ENCODE results near the gene IFIH1. TPM values are rescaled to one million over a fixed set of nuclear protein-coding genes. Genes with fewer than 3 reads are reported as not detected.
A peak's percentile ranks its signal among the peaks of the same experiment; 100 is the strongest.

IFIH1 gene
- total RNA-seq, 1 donor from 2014 or later, result 2.1 TPM

DNA sequence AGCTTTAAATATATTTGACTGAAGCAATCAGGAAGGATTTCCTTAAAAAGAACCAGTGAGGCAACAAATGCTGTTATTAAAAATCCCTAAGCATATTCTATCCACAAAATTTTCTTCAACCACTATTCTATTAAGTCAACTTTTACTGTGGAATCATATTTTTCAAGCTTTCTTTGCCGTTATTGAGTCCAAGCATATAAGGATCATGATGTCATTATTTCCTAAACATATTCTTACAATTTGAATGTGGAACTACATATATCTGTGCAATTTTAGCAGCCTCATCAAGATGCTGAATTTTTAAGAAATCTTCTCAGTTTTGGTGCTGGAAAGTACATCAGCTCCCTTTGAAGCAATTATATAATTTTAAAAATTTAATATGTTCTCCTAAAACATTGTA lies 5.6 kb downstream of the IFIH1 start:
- no peak for DNase-seq (ENCODE audit: low spot score)
- peaks cover 15% of the 10 kb centered on the region for H3K27me3 Mint-ChIP-seq (ENCODE audit: low read depth)
- no peak for TF ChIP-seq CTCF (IDR thresholded peaks at IDR 0.05)
- H3K4me1 Mint-ChIP-seq (ENCODE audit: low read depth), result peaks cover 2% of the 10 kb centered on the region
- H3K27ac Mint-ChIP-seq (ENCODE audit: unreplicated experiment), result no peak overlapping the region
- peaks cover 4% of the 10 kb centered on the region for H3K9me3 Mint-ChIP-seq (ENCODE audit: low read depth)
- H3K36me3 Mint-ChIP-seq (ENCODE audit: low read depth), result peaks cover 6% of the 10 kb centered on the region
- no peak overlapping the region for H3K4me3 Mint-ChIP-seq (ENCODE audit: unreplicated experiment)

- no peak for TF ChIP-seq CTCF (IDR thresholded peaks at IDR 0.05)
- no peak overlapping the region for H3K27ac Mint-ChIP-seq (ENCODE audit: unreplicated experiment)
- H3K4me1 Mint-ChIP-seq (ENCODE audit: low read depth), result no peaks in the 10 kb centered on the region
- DNase-seq (ENCODE audit: low spot score), result no peak
- peaks cover 4% of the 10 kb centered on the region for H3K9me3 Mint-ChIP-seq (ENCODE audit: low read depth)
- H3K27me3 Mint-ChIP-seq (ENCODE audit: low read depth), result peaks cover 16% of the 10 kb centered on the region
- H3K36me3 Mint-ChIP-seq (ENCODE audit: low read depth), result peaks cover 6% of the 10 kb centered on the region
- H3K4me3 Mint-ChIP-seq (ENCODE audit: unreplicated experiment), result no peak overlapping the region
Observed at GRCh38 chr2:162308747-162309503, 9.6 kb downstream of the IFIH1 start.

GRCh38 chr2:162305901-162306300 lies 12.6 kb downstream of the IFIH1 start:
- H3K4me1 Mint-ChIP-seq (ENCODE audit: low read depth), result no peaks in the 10 kb centered on the region
- TF ChIP-seq CTCF (IDR thresholded peaks at IDR 0.05), result no peak
- H3K36me3 Mint-ChIP-seq (ENCODE audit: low read depth), result peaks cover 6% of the 10 kb centered on the region

GRCh38 chr2:162301877-162302276 lies 16.6 kb downstream of the IFIH1 start:
- Mint-ChIP-seq H3K36me3 (ENCODE audit: low read depth) (no peaks in the 10 kb centered on the region), H3K4me3 (ENCODE audit: unreplicated experiment) (no peak overlapping the region), H3K4me1 (ENCODE audit: low read depth) (no peaks in the 10 kb centered on the region), H3K27me3 (ENCODE audit: low read depth) (peaks cover 4% of the 10 kb centered on the region), H3K9me3 (ENCODE audit: low read depth) (no peaks in the 10 kb centered on the region), H3K27ac (ENCODE audit: unreplicated experiment) (no peak overlapping the region)
- no peak for TF ChIP-seq CTCF (IDR thresholded peaks at IDR 0.05)
- no peak for DNase-seq (ENCODE audit: low spot score)

More at GRCh38 chr2:162305901-162306300, 12.6 kb downstream of the IFIH1 start:
- no peak overlapping the region for H3K4me3 Mint-ChIP-seq (ENCODE audit: unreplicated experiment)
- H3K27ac Mint-ChIP-seq (ENCODE audit: unreplicated experiment), result no peak overlapping the region
- no peak for DNase-seq (ENCODE audit: low spot score)
- H3K27me3 Mint-ChIP-seq (ENCODE audit: low read depth), result peaks cover 10% of the 10 kb centered on the region
- peaks cover 4% of the 10 kb centered on the region for H3K9me3 Mint-ChIP-seq (ENCODE audit: low read depth)

DNA sequence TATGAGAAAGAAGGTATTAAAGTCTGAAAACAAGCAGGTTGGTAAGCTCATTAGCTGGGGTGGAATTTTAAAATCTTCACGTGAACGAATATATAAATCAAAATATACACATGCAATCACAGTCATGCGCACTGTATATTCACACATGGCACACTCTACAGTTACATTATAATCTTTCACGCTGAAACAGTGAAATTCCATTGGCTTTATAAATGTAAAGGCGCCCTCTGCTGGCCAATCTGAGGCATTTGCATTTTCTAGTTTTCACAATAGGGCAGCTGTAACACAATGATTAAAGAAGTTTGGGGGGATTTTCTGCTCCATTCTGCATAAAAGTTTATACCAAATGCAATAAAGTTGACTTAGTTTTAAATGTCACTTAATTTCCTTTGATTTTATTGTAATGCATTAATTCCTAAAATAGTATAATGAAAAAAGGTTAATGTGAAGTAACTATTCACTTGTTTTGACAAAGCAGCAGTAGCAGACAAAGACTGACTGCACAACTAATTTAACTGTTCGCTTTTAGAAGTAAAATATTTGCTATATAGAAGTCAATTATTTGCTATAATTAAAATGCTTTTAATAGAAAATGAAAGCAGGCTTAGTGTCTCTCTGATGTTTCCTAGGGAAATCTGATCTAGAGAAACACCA lies 17.2 kb downstream of the IFIH1 start:
- TF ChIP-seq CTCF (IDR thresholded peaks at IDR 0.05), result peak; percentile 97
- Mint-ChIP-seq H3K27ac (ENCODE audit: unreplicated experiment) (no peak overlapping the region), H3K4me3 (ENCODE audit: unreplicated experiment) (no peak overlapping the region), H3K9me3 (ENCODE audit: low read depth) (no peaks in the 10 kb centered on the region), H3K4me1 (ENCODE audit: low read depth) (no peaks in the 10 kb centered on the region), H3K36me3 (ENCODE audit: low read depth) (no peaks in the 10 kb centered on the region), H3K27me3 (ENCODE audit: low read depth) (peaks cover 4% of the 10 kb centered on the region)
- no peak for DNase-seq (ENCODE audit: low spot score)

Data from chondrocyte (in vitro differentiated cells).